Esophagus (tissue), 2 donors: ENCODE results near the gene ZNF296. TPM values are rescaled to one million over a fixed set of nuclear protein-coding genes. Genes with fewer than 3 reads are reported as not detected.

Experiments
- H3K27ac ChIP-seq, 2 donors: one replicate each; pipeline ENCODE4 v1.5.1; 2013; ENCODE audit warnings: low read depth in 2 of 2, mild to moderate bottlenecking in 2 of 2, inconsistent platforms in 1 of 2, low read length in 1 of 2, moderate library complexity in 1 of 2
- H3K27me3 ChIP-seq, 2 donors: one replicate each; pipeline ENCODE4 v1.6.1; 2013; ENCODE audit warnings: low read length in 2 of 2, control low read depth in 1 of 2, mild to moderate bottlenecking in 1 of 2; ENCODE audit not compliant: insufficient read depth in 2 of 2, control insufficient read depth in 1 of 2
- H3K36me3 ChIP-seq, 2 donors: one replicate each; pipeline ENCODE4 v1.6.1; 2013; ENCODE audit warnings: low read length in 1 of 2; ENCODE audit not compliant: control insufficient read depth in 2 of 2, insufficient read depth in 2 of 2
- H3K4me1 ChIP-seq, 2 donors: one replicate each; pipeline ENCODE4 v1.6.1; 2013; ENCODE audit warnings: low read length in 1 of 2; ENCODE audit not compliant: control insufficient read depth in 2 of 2, insufficient read depth in 2 of 2
- H3K4me3 ChIP-seq, 2 donors: one replicate each; pipeline ENCODE4 v1.5.1; 2013; ENCODE audit warnings: low read length in 2 of 2, mild to moderate bottlenecking in 2 of 2, low read depth in 1 of 2, moderate library complexity in 1 of 2
- H3K9me3 ChIP-seq, 2 donors: one replicate each; pipeline ENCODE4 v1.6.1; 2013; ENCODE audit warnings: mild to moderate bottlenecking in 2 of 2, low read depth in 1 of 2, low read length in 1 of 2, moderate library complexity in 1 of 2; ENCODE audit not compliant: control insufficient read depth in 2 of 2, insufficient read depth in 1 of 2
- WGBS, 2 donors: extraction: QIAGEN DNeasy Blood & Tissue Kit; methylation state at CpG; one replicate each; pipeline ENCODE4 v1.1.7; 2013; 5-methylcytosine and 5-hydroxymethylcytosine counted together
- polyA plus RNA-seq, 2 donors: library from polyadenylated mRNA; stranded (reverse); fragments of 200-250 nt; gene quantifications; one replicate each; pipeline ENCODE4 v1.2.3, GENCODE V29; 2013
- donor health status: healthy with polysubstance abuse.
- donor health status: Bipolar disorder and iron deficiency.

ZNF296 gene
- polyA plus RNA-seq, 2 donors = 7.6 to 14.5 TPM

- 60 to 62% methylated on average over 15 of the region's 15 CpGs for WGBS, 2 donors
- Histone ChIP-seq H3K27ac (peak overlapping the region; percentile 85 to 87), H3K36me3 (peaks cover 0 to 2% of the 10 kb centered on the region in 2 donors), H3K27me3 (no peaks in the 10 kb centered on the region), H3K9me3 (no peaks in the 10 kb centered on the region), H3K4me3 (peak overlapping the region in 1 of 2 donors; percentile 64), H3K4me1 (peaks cover 0 to 25% of the 10 kb centered on the region in 2 donors)
Measured at GRCh38 chr19:45076851-45077730, 813 bp upstream of the ZNF296 start.

GRCh38 chr19:45075301-45076028, 813 bp downstream of the ZNF296 start:
- Histone ChIP-seq H3K27ac (peak overlapping the region; percentile 85 to 87), H3K36me3 (peaks cover 0 to 17% of the 10 kb centered on the region in 2 donors), H3K4me3 (peak overlapping the region; percentile 64 to 79), H3K9me3 (no peaks in the 10 kb centered on the region), H3K27me3 (no peaks in the 10 kb centered on the region), H3K4me1 (peaks cover 0 to 38% of the 10 kb centered on the region in 2 donors)
- 7 to 8% methylated on average over 23 to 25 of the region's 26 CpGs for WGBS, 2 donors

- Histone ChIP-seq H3K9me3 (no peaks in the 10 kb centered on the region), H3K27ac (peak overlapping the region; percentile 85 to 87), H3K4me3 (peak overlapping the region; percentile 44 to 64)
Measured at GRCh38 chr19:45074744-45075300, 1.5 kb downstream of the ZNF296 start.

GRCh38 chr19:45071969-45072790, 4.1 kb downstream of the ZNF296 start:
- H3K9me3 ChIP-seq = no peaks in the 10 kb centered on the region
- no peaks in the 10 kb centered on the region for H3K27me3 ChIP-seq
- H3K27ac ChIP-seq = peak overlapping the region; percentile 74 to 76
- peaks cover 0 to 42% of the 10 kb centered on the region in 2 donors for H3K36me3 ChIP-seq
- WGBS, 2 donors = 60 to 69% methylated on average over 34 of the region's 34 CpGs
- H3K4me3 ChIP-seq = no peak overlapping the region
- H3K4me1 ChIP-seq = peaks cover 0 to 43% of the 10 kb centered on the region in 2 donors

More at GRCh38 chr19:45074744-45075300, 1.5 kb downstream of the ZNF296 start:
- H3K27me3 ChIP-seq = no peaks in the 10 kb centered on the region
- peaks cover 0 to 38% of the 10 kb centered on the region in 2 donors for H3K4me1 ChIP-seq
- WGBS, 2 donors = 47 to 53% methylated on average over 11 of the region's 11 CpGs
- peaks cover 0 to 23% of the 10 kb centered on the region in 2 donors for H3K36me3 ChIP-seq

GRCh38 chr19:45071545-45071938, 4.7 kb downstream of the ZNF296 start:
- no peaks in the 10 kb centered on the region for H3K9me3 ChIP-seq
- no peaks in the 10 kb centered on the region for H3K27me3 ChIP-seq
- peaks cover 4 to 48% of the 10 kb centered on the region in 2 donors for H3K36me3 ChIP-seq
- WGBS, 2 donors = 57 to 64% methylated on average over 25 of the region's 25 CpGs
- H3K4me1 ChIP-seq = peaks cover 0 to 38% of the 10 kb centered on the region in 2 donors
- no peak overlapping the region for H3K4me3 ChIP-seq
- H3K27ac ChIP-seq = peak overlapping the region; percentile 76 to 83

GRCh38 chr19:45070861-45071544, 5.3 kb downstream of the ZNF296 start:
- H3K27me3 ChIP-seq = no peaks in the 10 kb centered on the region
- peaks cover 4 to 49% of the 10 kb centered on the region in 2 donors for H3K36me3 ChIP-seq
- H3K9me3 ChIP-seq = no peaks in the 10 kb centered on the region
- WGBS, 2 donors = 47 to 72% methylated on average over 19 of the region's 19 CpGs
- H3K27ac ChIP-seq = peak overlapping the region; percentile 76 to 83
- H3K4me3 ChIP-seq = no peak overlapping the region
- H3K4me1 ChIP-seq = peaks cover 0 to 38% of the 10 kb centered on the region in 2 donors

- peak overlapping the region; percentile 76 to 83 for H3K27ac ChIP-seq
- 68 to 78% methylated on average over 6 of the region's 6 CpGs for WGBS, 2 donors
- no peaks in the 10 kb centered on the region for H3K9me3 ChIP-seq
- peaks cover 4 to 53% of the 10 kb centered on the region in 2 donors for H3K36me3 ChIP-seq
- peaks cover 0 to 38% of the 10 kb centered on the region in 2 donors for H3K4me1 ChIP-seq
- no peaks in the 10 kb centered on the region for H3K27me3 ChIP-seq
- H3K4me3 ChIP-seq = no peak overlapping the region
Measured at GRCh38 chr19:45070214-45070613, 6.1 kb downstream of the ZNF296 start.

DNA sequence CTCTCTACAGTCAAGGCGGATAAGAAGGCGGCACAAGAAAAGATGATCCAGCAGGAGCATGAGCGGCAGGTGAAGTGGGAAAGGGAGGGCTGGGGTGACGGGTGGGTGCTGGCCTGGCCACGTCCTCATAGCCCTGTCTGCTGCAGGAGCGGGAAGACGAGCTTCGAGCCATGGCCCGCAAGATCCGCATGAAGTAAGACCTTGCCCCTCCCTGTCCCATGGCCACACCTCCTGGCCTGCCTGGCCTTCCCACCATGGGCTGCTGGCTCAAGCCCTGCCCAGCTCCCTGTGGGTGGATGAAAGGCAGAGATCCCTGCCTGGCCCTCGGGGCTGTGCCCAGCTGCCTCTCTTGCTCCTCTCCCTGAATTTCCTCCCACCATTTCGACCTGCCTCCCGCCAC, 7.2 kb downstream of the ZNF296 start:
- Histone ChIP-seq H3K27me3 (no peaks in the 10 kb centered on the region), H3K36me3 (peaks cover 4 to 62% of the 10 kb centered on the region in 2 donors), H3K27ac (peak overlapping the region; percentile 60 to 76), H3K4me3 (no peak overlapping the region), H3K9me3 (no peaks in the 10 kb centered on the region), H3K4me1 (peaks cover 0 to 35% of the 10 kb centered on the region in 2 donors)
- WGBS, 2 donors = 53 to 54% methylated on average over 13 of the region's 13 CpGs
